ENCODE results near the gene ZNF775.

DNA sequence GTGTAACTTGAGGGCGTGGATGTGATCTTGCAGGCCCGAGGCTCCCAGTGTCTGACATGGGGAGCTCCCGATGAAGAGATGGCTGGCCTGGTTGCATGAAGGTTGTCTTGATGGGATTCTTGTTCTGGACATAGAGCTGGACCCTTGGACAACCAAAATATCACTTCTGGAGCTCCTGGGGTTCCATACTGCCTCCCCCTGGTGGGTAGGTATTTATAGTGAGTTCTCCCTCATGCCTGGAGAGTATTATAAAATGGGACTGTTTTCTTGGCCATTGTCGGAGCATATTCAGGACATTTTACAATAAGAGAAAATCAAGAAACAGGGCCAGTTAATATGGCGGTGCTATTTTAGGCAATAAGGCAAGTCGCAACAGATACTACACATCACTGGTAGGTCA is 38.7 kb downstream of the ZNF775 start:
- no peak for TF ChIP-seq POLR2A (IDR thresholded peaks at IDR 0.05; ENCODE audit: low read depth, low read length)
- no peak for TF ChIP-seq POLR2AphosphoS5 (IDR thresholded peaks at IDR 0.05; ENCODE audit: low read depth, low read length)

Data from GM12892 (cell line).